Endothelial cell of umbilical vein (primary cell): ENCODE measurements around the gene FOXE1. TPM values are rescaled to one million over a fixed set of nuclear protein-coding genes. Genes with fewer than 3 reads are reported as not detected.

Experiments used
- BruUV-seq: library from RNA; stranded (reverse); fragments of 400-500 nt; replicated peaks from 2 replicates; lab custom pipeline; 2021; lab: Mats Ljungman, UMichigan
- CTCF ChIA-PET: fragments of 300-600, 350-600 bp; sonication (Branson Sonifier 250); formaldehyde crosslinking; loops from one replicate; lab custom pipeline; 2021; ENCODE audit warnings: antibody characterized with exemption, inconsistent platforms; lab: Charles Lee
- POLR2A ChIA-PET: fragments of 300-600, 350-600 bp; sonication (Branson Sonifier 250); formaldehyde crosslinking; loops from one replicate; lab custom pipeline; 2021; ENCODE audit warnings: antibody characterized with exemption, inconsistent platforms; lab: Charles Lee
- DNase-seq: peaks from one replicate; pipeline ENCODE4 v3.0.0-alpha.2; 2011; ENCODE audit warnings: low read depth, low spot score
- FAIRE-seq: peaks from 2 replicates; lab custom pipeline; 2011; peaks lifted over from hg19 to GRCh38; lab: Jason Lieb, UNC
- H2AFZ ChIP-seq: 2 replicates; pipeline ENCODE4 v1.6.0; 2012; ENCODE audit warnings: low read depth, low read length, control low read depth, inconsistent platforms
- H3K27ac ChIP-seq: 2 replicates; pipeline ENCODE4 v1.5.1; 2011; ENCODE audit warnings: low read depth, mild to moderate bottlenecking, control low read depth, low read length, moderate library complexity; ENCODE audit not compliant: insufficient read depth
- H3K27me3 ChIP-seq, 2 experiments: 2 replicates each; pipeline versions ENCODE4 v1.6.0 to v1.6.1; 2011; ENCODE audit warnings: low read length in 2 of 2, mixed read lengths in 1 of 2; ENCODE audit not compliant: control insufficient read depth in 2 of 2, insufficient read depth in 2 of 2
- H3K36me3 ChIP-seq, 2 experiments: 2 replicates in 1 of 2; 3 replicates in 1 of 2; pipeline ENCODE4 v1.5.1; 2011; ENCODE audit warnings: low read length in 2 of 2, mild to moderate bottlenecking in 1 of 2, moderate library complexity in 1 of 2; ENCODE audit not compliant: control insufficient read depth in 2 of 2, insufficient read depth in 2 of 2; ENCODE audit errors: extremely low read depth in 1 of 2
- H3K4me1 ChIP-seq: 3 replicates; pipeline ENCODE4 v1.5.1; 2011; ENCODE audit warnings: mild to moderate bottlenecking, low read length; ENCODE audit not compliant: control insufficient read depth, insufficient read depth; ENCODE audit errors: extremely low read depth
- H3K4me2 ChIP-seq: 2 replicates; pipeline ENCODE4 v1.6.1; 2011; ENCODE audit warnings: low read length, control low read depth, mixed read lengths; ENCODE audit not compliant: insufficient read depth
- H3K4me3 ChIP-seq, 3 experiments: fragments of 200-600 bp in 1 of 3; sonication (generic), shearing (Covaris generic) in 1 of 3; replicated peaks in 1 of 3; 2 replicates each; pipeline ENCODE4 v1.5.1; 2011 to 2016; ENCODE audit warnings: control low read depth in 3 of 3, low read length in 3 of 3, mild to moderate bottlenecking in 2 of 3, inconsistent platforms in 1 of 3, low read depth in 1 of 3, moderate library complexity in 1 of 3; ENCODE audit not compliant: insufficient read depth in 1 of 3
- H3K79me2 ChIP-seq: 2 replicates; pipeline ENCODE4 v1.6.0; 2012; ENCODE audit warnings: low read length, inconsistent platforms; ENCODE audit not compliant: control insufficient read depth, insufficient read depth
- H3K9ac ChIP-seq: replicated peaks from 2 replicates; pipeline ENCODE3; 2011; ENCODE audit warnings: low read length, control low read depth; ENCODE audit not compliant: insufficient read depth; ENCODE audit errors: extremely low read depth
- H3K9me1 ChIP-seq: replicated peaks from 3 replicates; pipeline ENCODE4 v1.6.0; 2011; ENCODE audit warnings: mild to moderate bottlenecking, low read length; ENCODE audit not compliant: control insufficient read depth, insufficient read depth; ENCODE audit errors: extremely low read depth
- H3K9me3 ChIP-seq: replicated peaks from 2 replicates; pipeline ENCODE4 v1.5.1; 2012; ENCODE audit warnings: low read length, inconsistent platforms; ENCODE audit not compliant: control insufficient read depth, insufficient read depth
- H4K20me1 ChIP-seq: replicated peaks from 2 replicates; pipeline ENCODE3; 2011; ENCODE audit warnings: mild to moderate bottlenecking, low read length; ENCODE audit not compliant: control insufficient read depth, insufficient read depth; ENCODE audit errors: extremely low read depth
- CTCF ChIP-seq, 2 donors: IDR thresholded peaks; 1 replicate in 1 of 2; 2 replicates in 1 of 2; pipeline ENCODE4 v1.5.1; 2011; ENCODE audit warnings: low read length in 2 of 2, mild to moderate bottlenecking in 2 of 2, moderate library complexity in 2 of 2, control low read depth in 1 of 2, inconsistent platforms in 1 of 2, low read depth in 1 of 2; ENCODE audit not compliant: insufficient read depth in 1 of 2; ENCODE audit errors: extremely low read depth in 1 of 2
- EZH2 ChIP-seq: IDR thresholded peaks from 2 replicates; pipeline ENCODE4 v1.6.1; 2012; ENCODE audit warnings: borderline replicate concordance, low read depth, mild to moderate bottlenecking, moderate library complexity, low read length, inconsistent platforms; ENCODE audit not compliant: severe bottlenecking
- FOS ChIP-seq: IDR thresholded peaks from 2 replicates; pipeline ENCODE4 v1.6.1; 2011; ENCODE audit warnings: mild to moderate bottlenecking, low read length, moderate library complexity, borderline replicate concordance; ENCODE audit not compliant: insufficient read depth
- GATA2 ChIP-seq: IDR thresholded peaks from 2 replicates; pipeline ENCODE4 v1.7.0; 2011; ENCODE audit warnings: low read depth, mild to moderate bottlenecking, moderate library complexity, mixed read lengths, low read length; ENCODE audit not compliant: insufficient read length, insufficient read depth
- JUN ChIP-seq: IDR thresholded peaks from 2 replicates; pipeline ENCODE4 v1.6.1; 2011; ENCODE audit warnings: borderline replicate concordance, low read depth; ENCODE audit not compliant: insufficient read length, insufficient read depth
- MYC ChIP-seq: IDR thresholded peaks from one replicate; pipeline ENCODE4 v1.6.1; 2011; ENCODE audit warnings: mild to moderate bottlenecking, low read depth, low read length
- POLR2A ChIP-seq: IDR thresholded peaks from 2 replicates; pipeline ENCODE4 v1.6.1; 2012; ENCODE audit warnings: low read depth, mild to moderate bottlenecking, control low read depth, low read length
- POLR2AphosphoS5 ChIP-seq: IDR thresholded peaks from 2 replicates; pipeline ENCODE4 v1.6.1; 2012; ENCODE audit warnings: low read depth, mild to moderate bottlenecking, control low read depth, low read length, moderate library complexity; ENCODE audit not compliant: insufficient read depth
- dilution Hi-C: fragments of 300-500 bp; cut with MboI; formaldehyde crosslinking; loops from one replicate; pipeline ENCODE4 v1.15.0; 2019; ENCODE audit warnings: low sequenced_read_pairs; ENCODE audit not compliant: extremely low pct_ligation_motif_present
- intact Hi-C: fragments of 100-400 bp; cut with micrococcal nuclease; formaldehyde crosslinking; loops from one replicate; pipeline ENCODE4 v1.10.0; 2022
- polyA plus RNA-seq, 4 experiments: library from polyadenylated mRNA; depleted of rRNA in 3 of 4; stranded (reverse) in 3 of 4; unstranded in 1 of 4; fragments of >200 nt; gene quantifications; 2 replicates each; pipeline versions ENCODE4 v1.2.1 to v1.2.3, GENCODE V29; 2011 to 2012; ENCODE audit warnings: missing spikeins in 1 of 4
- total RNA-seq: library from RNA; stranded (reverse); gene quantifications from 2 replicates; pipeline ENCODE4 v1.2.3, GENCODE V29; 2021
- TF ChIP-seq, protein P1 (sequence below): IDR thresholded peaks from 2 replicates; pipeline ENCODE4 v1.6.1; 2011; ENCODE audit not compliant: insufficient read depth, insufficient read length

Gene FOXE1
- total and polyA plus RNA-seq, 2 donors (not counting 3 experiments of a cell fraction or from before 2014, with no cell fraction given), result not detected

GRCh38 chr9:97864396-97864795 is 11.4 kb downstream of the FOXE1 start:
- POLR2A ChIA-PET, result no interaction called here

More at GRCh38 chr9:97864396-97864795, 11.4 kb downstream of the FOXE1 start:
- H3K27me3 ChIP-seq, result peaks cover 29 to 48% of the 10 kb centered on the region in 2 experiments
- no peaks in the 10 kb centered on the region for H3K9me1 ChIP-seq
- no TSS peak for BruUV-seq
- dilution Hi-C loops (no loop called here), intact Hi-C loops (no loop called here)
- FAIRE-seq (no peak), DNase-seq (no peak)
- no peaks in the 10 kb centered on the region for H3K4me1 ChIP-seq
- no peaks in the 10 kb centered on the region for H3K36me3 ChIP-seq
- no peak overlapping the region for H3K27ac ChIP-seq
- H3K9ac ChIP-seq, result no peak overlapping the region
- no peaks in the 10 kb centered on the region for H3K79me2 ChIP-seq
- TF ChIP-seq MYC (no peak), CTCF (IDR thresholded peaks at IDR 0.05; ENCODE audit: extremely low read depth in 1 of 2, insufficient read depth in 1 of 2, low read depth in 1 of 2, low read length in 2 of 2) (no peak), POLR2A (no peak), POLR2AphosphoS5 (no peak), FOS (no peak), EZH2 (no peak), GATA2 (no peak), JUN (no peak)
- TF ChIP-seq, protein P1, sequence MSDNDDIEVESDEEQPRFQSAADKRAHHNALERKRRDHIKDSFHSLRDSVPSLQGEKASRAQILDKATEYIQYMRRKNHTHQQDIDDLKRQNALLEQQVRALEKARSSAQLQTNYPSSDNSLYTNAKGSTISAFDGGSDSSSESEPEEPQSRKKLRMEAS, result no peak
- H3K9me3 ChIP-seq, result no peaks in the 10 kb centered on the region
- no peak overlapping the region for H3K4me2 ChIP-seq
- H3K4me3 ChIP-seq, result no peak overlapping the region
- no peaks in the 10 kb centered on the region for H4K20me1 ChIP-seq
- CTCF ChIA-PET, result interaction anchor here (0.9 to 2.1 kb wide), 4 partner anchors 13 to 38 kb away, joined by 4 to 7 read pairs (median 4); no protein-coding TSS in a partner anchor
- no peak overlapping the region for H2AFZ ChIP-seq
